Adrenal gland (tissue), 5 donors: ENCODE data around the gene GABRR2.

ENCODE experiments used
- CTCF ChIP-seq, 6 experiments: fragments of 450-650 bp in 4 of 6; fragments of 200-600 bp in 2 of 6; sonication (generic) in 1 of 6; IDR thresholded peaks; 1 replicate in 5 of 6; 2 replicates in 1 of 6; pipeline versions ENCODE4 v1.5.1 to v1.8.0; 2016 to 2021; ENCODE audit warnings: antibody characterized with exemption in 6 of 6, mild to moderate bottlenecking in 2 of 6, moderate library complexity in 1 of 6
- POLR2A ChIP-seq, 2 donors: fragments of 450-650 bp; IDR thresholded peaks; one replicate each; pipeline ENCODE4 v1.6.1; 2017; ENCODE audit warnings: antibody characterized with exemption in 2 of 2, mild to moderate bottlenecking in 2 of 2, moderate library complexity in 1 of 2
- donor health status: DM: no; HTN: no; CAD: no.

GRCh38 chr6:89299466-89299850 is 15.6 kb downstream of the GABRR2 start:
- TF ChIP-seq POLR2A (IDR thresholded peaks at IDR 0.05), result no peak
- TF ChIP-seq CTCF (IDR thresholded peaks at IDR 0.05), result no peak
